Measurements from ENCODE around the gene PDZK1IP1.

Gene PDZK1IP1

DNA sequence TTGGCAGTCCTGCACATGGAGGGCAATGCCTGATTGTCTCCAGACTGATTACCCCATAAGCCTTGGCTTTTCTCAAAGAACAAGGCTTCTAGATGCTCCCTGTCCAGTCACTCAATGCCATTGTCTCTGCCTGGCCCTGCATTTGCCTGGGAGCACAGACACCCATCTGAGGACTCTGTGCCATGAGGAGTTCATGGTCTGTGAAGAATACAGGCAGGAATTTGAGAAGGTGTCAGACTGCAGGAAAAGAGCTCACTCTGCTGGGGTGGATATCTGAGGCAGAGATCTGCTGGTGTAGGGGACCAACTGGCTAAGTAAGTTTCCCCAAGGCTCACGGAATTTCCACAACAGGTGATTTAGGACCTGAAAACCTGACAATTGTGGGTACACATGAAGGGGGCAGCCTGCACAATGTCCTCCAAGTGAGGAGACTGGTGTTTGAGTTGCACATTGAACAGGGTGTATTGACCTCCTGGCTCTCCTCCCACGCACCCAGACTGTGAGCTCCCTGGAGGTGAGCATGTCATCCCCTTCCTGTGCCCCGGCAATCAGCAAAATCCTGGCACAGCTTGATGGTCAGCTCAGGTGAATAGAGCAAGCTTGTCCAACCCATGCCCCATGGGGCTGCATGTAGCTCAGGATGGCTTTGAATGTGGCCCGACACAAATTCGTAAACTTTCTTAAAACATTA is 51.8 kb downstream of the PDZK1IP1 start:
- no peak for DNase-seq (ENCODE audit: low read depth in 2 of 2)

DNA sequence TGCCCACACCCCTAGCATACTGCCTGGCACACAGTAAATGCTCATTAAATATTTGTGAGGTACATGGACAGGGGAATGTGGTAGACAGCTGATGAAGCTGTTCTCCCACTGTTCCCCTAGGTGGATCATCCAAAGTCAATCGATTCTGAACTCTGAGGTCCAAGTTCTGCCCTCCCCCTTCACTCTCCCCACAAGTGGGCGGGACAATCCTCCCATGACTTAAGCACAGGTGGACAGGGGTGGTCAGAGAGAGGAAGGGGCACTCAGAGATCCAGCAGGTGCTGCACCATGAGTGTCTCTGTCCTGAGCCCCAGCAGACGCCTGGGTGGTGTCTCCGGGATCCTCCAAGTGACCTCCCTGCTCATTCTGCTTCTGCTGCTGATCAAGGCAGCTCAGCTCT is 52.6 kb downstream of the PDZK1IP1 start, which contains the start of gene CYP4A22:
Gene CYP4A22, plus strand, starts transcription at position 244 of the 400 bp plus-strand sequence. Its CDS starts 45 bp downstream, at position 289.
- DNase-seq (ENCODE audit: low read depth in 2 of 2) = no peak
